GM12878 (cell line): ENCODE measurements around the gene TMEM132D. TPM values are rescaled to one million over a fixed set of nuclear protein-coding genes. Genes with fewer than 3 reads are reported as not detected.

ENCODE experiments used
- ATAC-seq: fragments of 200-7000 bp; cut with Tn5 transposase; 3 replicates; pipeline ENCODE4 v1.9.1; 2020; ENCODE audit warnings: mild to moderate bottlenecking, moderate library complexity
- BruUV-seq: library from RNA; stranded (reverse); fragments of 400-500 nt; replicated peaks from 2 replicates; lab custom pipeline; 2021; lab: Mats Ljungman, UMichigan
- CTCF ChIA-PET: fragments of 300-600 bp; sonication (Branson Sonifier 250); formaldehyde crosslinking; extraction: SDS; loops from one replicate; lab custom pipeline; 2021; ENCODE audit warnings: inconsistent platforms; lab: Yijun Ruan, JAX
- POLR2A ChIA-PET: fragments of 350-600 bp; formaldehyde crosslinking; extraction: SDS; loops from one replicate; lab custom pipeline; 2021; ENCODE audit warnings: inconsistent platforms; lab: Charles Lee
- RAD21 ChIA-PET: fragments of 300-600 bp; sonication (Branson Sonifier 250); formaldehyde crosslinking; loops from one replicate; lab custom pipeline; 2023; ENCODE audit warnings: antibody characterized with exemption; ENCODE audit not compliant: unreplicated experiment; lab: Charles Lee
- SMC1A ChIA-PET: fragments of 300-600 bp; sonication (Branson Sonifier 250); formaldehyde crosslinking; loops from one replicate; lab custom pipeline; 2023; ENCODE audit not compliant: unreplicated experiment, uncharacterized antibody; lab: Charles Lee
- DNase-seq: peaks from one replicate; pipeline ENCODE4 v3.0.0-alpha.2; 2011; ENCODE audit warnings: low read depth, low spot score
- FAIRE-seq: peaks from 3 replicates; lab custom pipeline; 2011; peaks lifted over from hg19 to GRCh38; lab: Jason Lieb, UNC
- H2AFZ ChIP-seq: 2 replicates; pipeline ENCODE4 v1.6.0; 2011; ENCODE audit warnings: low read depth, low read length, control low read depth; ENCODE audit not compliant: control insufficient read depth
- H3K27ac ChIP-seq: 2 replicates; pipeline ENCODE4 v1.5.1; 2011; ENCODE audit warnings: control low read depth; ENCODE audit not compliant: control insufficient read depth, insufficient read depth
- H3K27me3 ChIP-seq, 2 experiments: replicated peaks in 1 of 2; 2 replicates each; pipeline versions ENCODE4 v1.6.0 to v1.6.1; 2011; ENCODE audit warnings: low read length in 1 of 2; ENCODE audit not compliant: control insufficient read depth in 2 of 2, insufficient read depth in 2 of 2
- H3K36me3 ChIP-seq, 2 experiments: 2 replicates each; pipeline ENCODE4 v1.5.1; 2011; ENCODE audit warnings: low read length in 1 of 2; ENCODE audit not compliant: control insufficient read depth in 2 of 2, insufficient read depth in 2 of 2
- H3K4me1 ChIP-seq: 2 replicates; pipeline ENCODE4 v1.6.1; 2011; ENCODE audit warnings: mild to moderate bottlenecking, low read length, moderate library complexity, mixed read lengths; ENCODE audit not compliant: control insufficient read depth, insufficient read depth
- H3K4me2 ChIP-seq: 2 replicates; pipeline ENCODE4 v1.6.0; 2011; ENCODE audit warnings: control low read depth; ENCODE audit not compliant: control insufficient read depth, insufficient read depth
- H3K4me3 ChIP-seq: fragments of 200-600 bp; sonication (generic); 2 replicates; pipeline ENCODE4 v1.5.1; 2016
- H3K79me2 ChIP-seq: 2 replicates; pipeline ENCODE4 v1.6.0; 2011; ENCODE audit warnings: low read length; ENCODE audit not compliant: control insufficient read depth, insufficient read depth
- H3K9ac ChIP-seq: 2 replicates; pipeline ENCODE4 v1.8.0; 2011; ENCODE audit warnings: low read length, control low read depth, mixed read lengths; ENCODE audit not compliant: control insufficient read depth, insufficient read depth
- H3K9me3 ChIP-seq: replicated peaks from 3 replicates; pipeline ENCODE4 v1.5.1; 2011; ENCODE audit warnings: mild to moderate bottlenecking, low read length; ENCODE audit not compliant: control insufficient read depth, insufficient read depth
- H4K20me1 ChIP-seq: 2 replicates; pipeline ENCODE4 v1.6.0; 2011; ENCODE audit not compliant: control insufficient read depth, insufficient read depth
- CREM ChIP-seq: IDR thresholded peaks from 2 replicates; pipeline ENCODE4 v1.6.1; 2014; ENCODE audit warnings: antibody characterized with exemption, low read depth
- IRF4 ChIP-seq: IDR thresholded peaks from 2 replicates; pipeline ENCODE4 v1.6.1; 2011; ENCODE audit warnings: low read depth, low read length
- KAT2A ChIP-seq: conservative IDR thresholded peaks from 2 replicates; pipeline ENCODE4 v1.6.1; 2011; ENCODE audit warnings: low read depth, low read length; ENCODE audit not compliant: control insufficient read depth
- MEF2B ChIP-seq: fragments of 450-650 bp; IDR thresholded peaks from 2 replicates; pipeline ENCODE4 v1.6.1; 2018; ENCODE audit warnings: mild to moderate bottlenecking, moderate library complexity; ENCODE audit not compliant: partially characterized antibody, poor library complexity, severe bottlenecking
- NR2C1 ChIP-seq: fragments of 450-650 bp; IDR thresholded peaks from 2 replicates; pipeline ENCODE4 v1.6.1; 2017; ENCODE audit warnings: antibody characterized with exemption, mild to moderate bottlenecking, moderate library complexity
- RBBP5 ChIP-seq: fragments of 200-600 bp; sonication (generic); conservative IDR thresholded peaks from 2 replicates; pipeline ENCODE4 v1.6.1; 2016
- SREBF1 ChIP-seq: IDR thresholded peaks from 2 replicates; pipeline ENCODE4 v1.6.1; 2012; ENCODE audit warnings: mild to moderate bottlenecking, low read length
- SUZ12 ChIP-seq: fragments of 200-600 bp; sonication (generic); IDR thresholded peaks from one replicate; pipeline ENCODE4 v1.6.1; 2018; ENCODE audit warnings: antibody characterized with exemption, mild to moderate bottlenecking; ENCODE audit not compliant: unreplicated experiment
- WGBS: methylation state at CpG from one replicate; pipeline ENCODE4 v1.1.6; 2016; ENCODE audit warnings: low lambda C conversion rate; ENCODE audit not compliant: insufficient replicate concordance, insufficient coverage; ENCODE audit errors: missing lambda C conversion rate; 5-methylcytosine and 5-hydroxymethylcytosine counted together
- in situ Hi-C: fragments of 300-500 bp; cut with MboI; formaldehyde crosslinking; loops from 9 replicates; pipeline ENCODE4 v1.14.3; 2018; ENCODE audit warnings: mixed read lengths
- intact Hi-C: fragments of 100-400 bp; cut with micrococcal nuclease; formaldehyde crosslinking; loops from one replicate; pipeline ENCODE4 v1.14.2; 2022; ENCODE audit not compliant: unreplicated experiment
- polyA plus RNA-seq, 11 experiments: library from polyadenylated mRNA; depleted of rRNA in 4 of 11; unstranded in 6 of 11; stranded (reverse) in 5 of 11; fragments of >200 nt; fragmentation: Nextera tagmentation in 4 of 11; fragmentation: Illumina TruSeq in 1 of 11; extraction: Ambion mirVana in 4 of 11; extraction: Trizol in 1 of 11; gene quantifications; 1 replicate in 1 of 11; 2 replicates in 10 of 11; pipeline versions ENCODE4 v1.2.1 to v1.2.3, GENCODE V29; 2011 to 2016; ENCODE audit warnings: inconsistent platforms in 2 of 11, missing spikeins in 2 of 11, low read depth in 1 of 11
- total RNA-seq, 4 experiments: library from RNA; depleted of rRNA in 3 of 4; stranded (reverse); fragments of >200 nt in 3 of 4; fragmentation: Illumina TruSeq in 1 of 4; extraction: Trizol in 1 of 4; gene quantifications; 2 replicates each; pipeline versions ENCODE4 v1.2.1 to v1.2.3, GENCODE V29; 2013 to 2021
- TF ChIP-seq, protein P1 (sequence below): fragments of 450-650 bp; IDR thresholded peaks from 2 replicates; pipeline ENCODE4 v1.6.1; 2017; ENCODE audit warnings: borderline replicate concordance
- TF ChIP-seq, protein P2 (sequence below): fragments of 150-350 bp; IDR thresholded peaks from 2 replicates; pipeline ENCODE4 v1.6.1; 2016; ENCODE audit warnings: low read depth, low read length

The TMEM132D gene
- total and polyA plus RNA-seq, 10 of the 15 experiments (the other 5 are each of a cell fraction or from before 2014, with no cell fraction given): under 0.01 to 0.12 (median 0.02) TPM; not detected in 3

GRCh38 chr12:129592449-129592848, 311.4 kb downstream of the TMEM132D start:
- 0% methylated on average over 2 of the region's 2 CpGs for WGBS
- RAD21 ChIA-PET: no interaction called here
- no peaks in the 10 kb centered on the region for H3K36me3 ChIP-seq
- no peak overlapping the region for H3K4me3 ChIP-seq
- no peaks in the 10 kb centered on the region; the same call in 2 of the 3 replicates for H3K9me3 ChIP-seq
- DNase-seq: no peak
- H3K9ac ChIP-seq: no peak overlapping the region
- H3K4me1 ChIP-seq: no peaks in the 10 kb centered on the region
- no peak overlapping the region for H3K27ac ChIP-seq
- BruUV-seq: no TSS peak
- no peaks in the 10 kb centered on the region for H4K20me1 ChIP-seq
- SMC1A ChIA-PET: no interaction called here
- no peak for ATAC-seq
- in situ Hi-C loops (no loop called here), intact Hi-C loops (no loop called here)
- no peak overlapping the region for H3K4me2 ChIP-seq
- no peaks in the 10 kb centered on the region for H3K79me2 ChIP-seq
- POLR2A ChIA-PET: no interaction called here
- H3K27me3 ChIP-seq: no peaks in the 10 kb centered on the region
- FAIRE-seq: no peak
- H2AFZ ChIP-seq: no peak overlapping the region
- TF ChIP-seq CREM (no peak), SREBF1 (no peak), MEF2B (no peak), IRF4 (no peak), KAT2A (no peak)
- TF ChIP-seq, protein P1, sequence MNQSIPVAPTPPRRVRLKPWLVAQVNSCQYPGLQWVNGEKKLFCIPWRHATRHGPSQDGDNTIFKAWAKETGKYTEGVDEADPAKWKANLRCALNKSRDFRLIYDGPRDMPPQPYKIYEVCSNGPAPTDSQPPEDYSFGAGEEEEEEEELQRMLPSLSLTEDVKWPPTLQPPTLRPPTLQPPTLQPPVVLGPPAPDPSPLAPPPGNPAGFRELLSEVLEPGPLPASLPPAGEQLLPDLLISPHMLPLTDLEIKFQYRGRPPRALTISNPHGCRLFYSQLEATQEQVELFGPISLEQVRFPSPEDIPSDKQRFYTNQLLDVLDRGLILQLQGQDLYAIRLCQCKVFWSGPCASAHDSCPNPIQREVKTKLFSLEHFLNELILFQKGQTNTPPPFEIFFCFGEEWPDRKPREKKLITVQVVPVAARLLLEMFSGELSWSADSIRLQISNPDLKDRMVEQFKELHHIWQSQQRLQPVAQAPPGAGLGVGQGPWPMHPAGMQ: no peak
- CTCF ChIA-PET: no interaction called here

DNA sequence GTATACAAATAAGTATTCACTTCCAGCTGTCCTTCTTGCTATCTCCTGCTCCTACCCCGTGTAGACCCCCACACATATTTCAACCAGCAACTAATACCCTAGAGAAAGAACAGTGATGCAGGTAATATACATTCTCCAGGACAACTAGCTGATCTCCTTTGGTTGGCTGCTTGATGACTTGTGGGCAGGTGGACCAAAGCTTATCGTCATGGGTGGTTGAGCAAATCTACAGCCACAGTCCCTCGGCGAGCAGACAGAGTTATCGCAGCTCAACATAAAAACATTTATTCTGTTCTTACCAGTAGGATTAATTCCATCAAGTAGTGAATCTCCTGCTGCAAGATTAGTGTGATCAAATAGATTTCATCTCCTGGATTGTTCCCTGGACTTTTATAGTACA, 314.3 kb downstream of the TMEM132D start:
- no peak for DNase-seq
- ChIA-PET RAD21 (no interaction called here), SMC1A (no interaction called here), POLR2A (no interaction called here), CTCF (no interaction called here)
- Histone ChIP-seq H3K9me3 (no peaks in the 10 kb centered on the region; the same call in 2 of the 3 replicates), H3K4me2 (no peak overlapping the region), H3K27me3 (no peaks in the 10 kb centered on the region), H3K9ac (no peak overlapping the region), H3K4me1 (no peaks in the 10 kb centered on the region), H3K4me3 (no peak overlapping the region), H3K79me2 (no peaks in the 10 kb centered on the region), H3K27ac (no peak overlapping the region), H4K20me1 (no peaks in the 10 kb centered on the region), H3K36me3 (no peaks in the 10 kb centered on the region), H2AFZ (no peak overlapping the region)
- in situ Hi-C loops (no loop called here), intact Hi-C loops (no loop called here)
- FAIRE-seq: no peak
- 48% methylated on average over 5 of the region's 5 CpGs for WGBS
- no peak for ATAC-seq
- BruUV-seq: no TSS peak
- TF ChIP-seq, protein P2, sequence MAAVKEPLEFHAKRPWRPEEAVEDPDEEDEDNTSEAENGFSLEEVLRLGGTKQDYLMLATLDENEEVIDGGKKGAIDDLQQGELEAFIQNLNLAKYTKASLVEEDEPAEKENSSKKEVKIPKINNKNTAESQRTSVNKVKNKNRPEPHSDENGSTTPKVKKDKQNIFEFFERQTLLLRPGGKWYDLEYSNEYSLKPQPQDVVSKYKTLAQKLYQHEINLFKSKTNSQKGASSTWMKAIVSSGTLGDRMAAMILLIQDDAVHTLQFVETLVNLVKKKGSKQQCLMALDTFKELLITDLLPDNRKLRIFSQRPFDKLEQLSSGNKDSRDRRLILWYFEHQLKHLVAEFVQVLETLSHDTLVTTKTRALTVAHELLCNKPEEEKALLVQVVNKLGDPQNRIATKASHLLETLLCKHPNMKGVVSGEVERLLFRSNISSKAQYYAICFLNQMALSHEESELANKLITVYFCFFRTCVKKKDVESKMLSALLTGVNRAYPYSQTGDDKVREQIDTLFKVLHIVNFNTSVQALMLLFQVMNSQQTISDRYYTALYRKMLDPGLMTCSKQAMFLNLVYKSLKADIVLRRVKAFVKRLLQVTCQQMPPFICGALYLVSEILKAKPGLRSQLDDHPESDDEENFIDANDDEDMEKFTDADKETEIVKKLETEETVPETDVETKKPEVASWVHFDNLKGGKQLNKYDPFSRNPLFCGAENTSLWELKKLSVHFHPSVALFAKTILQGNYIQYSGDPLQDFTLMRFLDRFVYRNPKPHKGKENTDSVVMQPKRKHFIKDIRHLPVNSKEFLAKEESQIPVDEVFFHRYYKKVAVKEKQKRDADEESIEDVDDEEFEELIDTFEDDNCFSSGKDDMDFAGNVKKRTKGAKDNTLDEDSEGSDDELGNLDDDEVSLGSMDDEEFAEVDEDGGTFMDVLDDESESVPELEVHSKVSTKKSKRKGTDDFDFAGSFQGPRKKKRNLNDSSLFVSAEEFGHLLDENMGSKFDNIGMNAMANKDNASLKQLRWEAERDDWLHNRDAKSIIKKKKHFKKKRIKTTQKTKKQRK: no peak
- TF ChIP-seq NR2C1 (no peak), RBBP5 (no peak), SUZ12 (no peak)
